ENCODE results near the gene CCN6.
A peak's percentile ranks its signal among the peaks of the same experiment; 100 is the strongest.
"Not testable (repeated sequence)": the region's sequence is repeated elsewhere in the genome, so short reads cannot be mapped to it uniquely, and the experiment has no call there.

CCN6 gene

GRCh38 chr6:112030206-112030960, 23.5 kb upstream of the CCN6 start:
- DNase-seq (ENCODE audit: low spot score) = no peak

GRCh38 chr6:112030961-112031660, 22.8 kb upstream of the CCN6 start:
- no peak for DNase-seq (ENCODE audit: low spot score)

- DNase-seq (ENCODE audit: low spot score) = no peak
Observed at GRCh38 chr6:112031960-112032359, 21.9 kb upstream of the CCN6 start.

- DNase-seq (ENCODE audit: low spot score) = no peak
Observed at GRCh38 chr6:112032728-112033127, 21.2 kb upstream of the CCN6 start.

- DNase-seq (ENCODE audit: low spot score) = no peak
Observed at GRCh38 chr6:112033791-112034615, 19.9 kb upstream of the CCN6 start.

GRCh38 chr6:112034616-112034995, 19.3 kb upstream of the CCN6 start:
- no peak for DNase-seq (ENCODE audit: low spot score)

GRCh38 chr6:112036088-112036637, 17.7 kb upstream of the CCN6 start:
- no peak for DNase-seq (ENCODE audit: low spot score)

- DNase-seq (ENCODE audit: low spot score) = no peak
Observed at GRCh38 chr6:112037783-112038216, 16.1 kb upstream of the CCN6 start.

- DNase-seq (ENCODE audit: low spot score) = no peak
Observed at GRCh38 chr6:112038268-112038667, 15.6 kb upstream of the CCN6 start.

- DNase-seq (ENCODE audit: low spot score) = no peak
Observed at GRCh38 chr6:112038756-112039430, 15.0 kb upstream of the CCN6 start.

GRCh38 chr6:112039431-112039770, 14.5 kb upstream of the CCN6 start:
- DNase-seq (ENCODE audit: low spot score) = no peak

GRCh38 chr6:112040956-112041355, 12.9 kb upstream of the CCN6 start:
- DNase-seq (ENCODE audit: low spot score) = peak; percentile 89

GRCh38 chr6:112041535-112041934, 12.4 kb upstream of the CCN6 start:
- DNase-seq (ENCODE audit: low spot score) = peak; percentile 57

- peak; percentile 83 for DNase-seq (ENCODE audit: low spot score)
Observed at GRCh38 chr6:112043032-112044007, 10.6 kb upstream of the CCN6 start.

- no peak for DNase-seq (ENCODE audit: low spot score)
Observed at GRCh38 chr6:112044196-112044595, 9.7 kb upstream of the CCN6 start.

GRCh38 chr6:112044856-112045255, 9.0 kb upstream of the CCN6 start:
- DNase-seq (ENCODE audit: low spot score) = no peak

- not testable (repeated sequence) for DNase-seq (ENCODE audit: low spot score)
Observed at GRCh38 chr6:112047523-112047922, 6.4 kb upstream of the CCN6 start.

- no peak for DNase-seq (ENCODE audit: low spot score)
Observed at GRCh38 chr6:112049026-112049799, 4.7 kb upstream of the CCN6 start.

- DNase-seq (ENCODE audit: low spot score) = no peak
Observed at GRCh38 chr6:112049996-112050395, 3.9 kb upstream of the CCN6 start.

GRCh38 chr6:112050429-112050828, 3.5 kb upstream of the CCN6 start:
- DNase-seq (ENCODE audit: low spot score) = no peak
